SK-N-SH treated with all-trans-retinoic acid at 6 μM for 48 hours (cell line): Measurements from ENCODE around the gene TMEM164.

Source experiments
- ATAC-seq: fragments of 200-7000 bp; cut with Tn5 transposase; 3 replicates; pipeline ENCODE4 v1.9.1; 2020; ENCODE audit warnings: mild to moderate bottlenecking, moderate library complexity
- ARNTL ChIP-seq: fragments of 450-650 bp; formaldehyde crosslinking; IDR thresholded peaks from 2 replicates; pipeline ENCODE4 v1.5.0; 2020; ENCODE audit warnings: low read depth, mild to moderate bottlenecking, moderate library complexity, borderline replicate concordance
- BACH2 ChIP-seq: fragments of 250-450 bp; sonication (Bioruptor Pico); IDR thresholded peaks from 2 replicates; pipeline ENCODE4 v1.9.0; 2021; ENCODE audit warnings: mild to moderate bottlenecking, borderline replicate concordance
- CSDC2 ChIP-seq: fragments of 250-450 bp; sonication (Bioruptor Pico); IDR thresholded peaks from 2 replicates; pipeline ENCODE4 v1.5.0; 2020; ENCODE audit warnings: mild to moderate bottlenecking, moderate library complexity
- ESRRG ChIP-seq: fragments of 250-450 bp; sonication (Bioruptor Pico); IDR thresholded peaks from 2 replicates; pipeline ENCODE4 v1.6.1; 2021; ENCODE audit warnings: mild to moderate bottlenecking
- GLIS3 ChIP-seq: fragments of 250-450 bp; sonication (Bioruptor Pico); IDR thresholded peaks from 2 replicates; pipeline ENCODE4 v1.5.0; 2020; ENCODE audit warnings: mild to moderate bottlenecking, moderate library complexity
- ISL1 ChIP-seq: fragments of 250-450 bp; sonication (Bioruptor Pico); IDR thresholded peaks from 2 replicates; pipeline ENCODE4 v2.1.2; 2022; ENCODE audit warnings: mild to moderate bottlenecking, moderate library complexity
- OSR1 ChIP-seq: fragments of 250-450 bp; sonication (Bioruptor Pico); IDR thresholded peaks from 2 replicates; pipeline ENCODE4 v1.8.0; 2022; ENCODE audit warnings: moderate library complexity, mild to moderate bottlenecking, inconsistent platforms
- PPARA ChIP-seq: fragments of 250-450 bp; sonication (Bioruptor Pico); IDR thresholded peaks from 2 replicates; pipeline ENCODE4 v1.5.0; 2020; ENCODE audit warnings: mild to moderate bottlenecking, borderline replicate concordance
- RARB ChIP-seq: fragments of 250-450 bp; sonication (Bioruptor Pico); IDR thresholded peaks from 2 replicates; pipeline ENCODE4 v1.8.0; 2021; ENCODE audit warnings: mild to moderate bottlenecking, moderate library complexity
- SNAI2 ChIP-seq: fragments of 250-450 bp; sonication (Bioruptor Pico); IDR thresholded peaks from 2 replicates; pipeline ENCODE4 v1.5.0; 2020; ENCODE audit warnings: mild to moderate bottlenecking, moderate library complexity
- TCF4 ChIP-seq: fragments of 250-450 bp; sonication (Bioruptor Pico); IDR thresholded peaks from 2 replicates; pipeline ENCODE4 v1.8.0; 2021; ENCODE audit warnings: mild to moderate bottlenecking, moderate library complexity, borderline replicate concordance
- ZC3H10 ChIP-seq: fragments of 250-450 bp; sonication (Bioruptor Pico); IDR thresholded peaks from 2 replicates; pipeline ENCODE4 v1.5.1; 2021; ENCODE audit warnings: mild to moderate bottlenecking, moderate library complexity
- ZFP3 ChIP-seq: fragments of 250-450 bp; sonication (Bioruptor Pico); IDR thresholded peaks from 2 replicates; pipeline ENCODE4 v1.5.0; 2020; ENCODE audit warnings: mild to moderate bottlenecking, moderate library complexity
- ZFP30 ChIP-seq: fragments of 450-650 bp; formaldehyde crosslinking; IDR thresholded peaks from 2 replicates; pipeline ENCODE4 v1.5.0; 2022; ENCODE audit warnings: mild to moderate bottlenecking, moderate library complexity
- ZNF70 ChIP-seq: fragments of 450-650 bp; formaldehyde crosslinking; IDR thresholded peaks from 2 replicates; pipeline ENCODE4 v1.5.0; 2020; ENCODE audit warnings: mild to moderate bottlenecking, moderate library complexity
- ZNF8 ChIP-seq: fragments of 450-650 bp; formaldehyde crosslinking; IDR thresholded peaks from 2 replicates; pipeline ENCODE4 v1.5.0; 2020; ENCODE audit warnings: mild to moderate bottlenecking, moderate library complexity
- TF ChIP-seq, protein P1 (sequence below): fragments of 250-450 bp; sonication (Bioruptor Pico); IDR thresholded peaks from 2 replicates; pipeline ENCODE4 v1.5.1; 2021; ENCODE audit warnings: mild to moderate bottlenecking, moderate library complexity
- TF ChIP-seq, protein P2 (sequence below): fragments of 250-450 bp; sonication (Bioruptor Pico); IDR thresholded peaks from 2 replicates; pipeline ENCODE4 v1.5.1; 2020; ENCODE audit warnings: low read depth, mild to moderate bottlenecking, moderate library complexity
- TF ChIP-seq, protein P3 (sequence below): fragments of 250-450 bp; sonication (Bioruptor Pico); IDR thresholded peaks from 2 replicates; pipeline ENCODE4 v1.5.0; 2020; ENCODE audit warnings: mild to moderate bottlenecking, moderate library complexity
- TF ChIP-seq, protein P4 (sequence below): fragments of 250-450 bp; sonication (Bioruptor Pico); IDR thresholded peaks from 2 replicates; pipeline ENCODE4 v1.8.0; 2021; ENCODE audit warnings: low read depth, mild to moderate bottlenecking, moderate library complexity, borderline replicate concordance
- TF ChIP-seq, protein P5 (sequence below): fragments of 250-450 bp; sonication (Bioruptor Pico); IDR thresholded peaks from 2 replicates; pipeline ENCODE4 v1.8.0; 2020; ENCODE audit warnings: mild to moderate bottlenecking, moderate library complexity, borderline replicate concordance

TMEM164 gene

DNA sequence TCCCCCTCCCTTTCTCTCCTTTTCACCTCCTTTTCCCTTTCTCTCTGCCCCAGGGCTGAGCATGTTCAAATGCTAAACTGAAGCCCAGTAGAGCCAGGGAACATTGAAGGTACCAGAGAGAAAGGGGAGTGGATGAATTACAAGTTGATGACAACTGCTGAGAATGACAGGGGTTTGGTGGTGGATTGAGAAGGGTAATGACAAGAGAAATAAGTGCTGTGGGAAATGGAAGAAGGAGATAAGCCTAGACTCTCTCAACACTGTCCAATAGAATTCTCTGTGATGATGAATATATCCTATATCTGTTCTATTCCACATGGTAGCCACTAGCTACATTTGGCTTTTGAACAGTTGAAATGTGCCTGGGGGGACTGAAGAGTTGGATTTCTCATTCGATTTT lies 154.5 kb downstream of the TMEM164 start:
- no peak for ATAC-seq
- TF ChIP-seq ZNF8 (CRISPR knock-in tag) (no peak), TCF4 (no peak), RARB (CRISPR knock-in tag) (no peak), PPARA (no peak), ZFP3 (CRISPR knock-in tag) (no peak), ESRRG (no peak)
- TF ChIP-seq, protein P1, sequence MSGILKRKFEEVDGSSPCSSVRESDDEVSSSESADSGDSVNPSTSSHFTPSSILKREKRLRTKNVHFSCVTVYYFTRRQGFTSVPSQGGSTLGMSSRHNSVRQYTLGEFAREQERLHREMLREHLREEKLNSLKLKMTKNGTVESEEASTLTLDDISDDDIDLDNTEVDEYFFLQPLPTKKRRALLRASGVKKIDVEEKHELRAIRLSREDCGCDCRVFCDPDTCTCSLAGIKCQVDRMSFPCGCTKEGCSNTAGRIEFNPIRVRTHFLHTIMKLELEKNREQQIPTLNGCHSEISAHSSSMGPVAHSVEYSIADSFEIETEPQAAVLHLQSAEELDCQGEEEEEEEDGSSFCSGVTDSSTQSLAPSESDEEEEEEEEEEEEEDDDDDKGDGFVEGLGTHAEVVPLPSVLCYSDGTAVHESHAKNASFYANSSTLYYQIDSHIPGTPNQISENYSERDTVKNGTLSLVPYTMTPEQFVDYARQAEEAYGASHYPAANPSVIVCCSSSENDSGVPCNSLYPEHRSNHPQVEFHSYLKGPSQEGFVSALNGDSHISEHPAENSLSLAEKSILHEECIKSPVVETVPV = no peak
- TF ChIP-seq, protein P2, sequence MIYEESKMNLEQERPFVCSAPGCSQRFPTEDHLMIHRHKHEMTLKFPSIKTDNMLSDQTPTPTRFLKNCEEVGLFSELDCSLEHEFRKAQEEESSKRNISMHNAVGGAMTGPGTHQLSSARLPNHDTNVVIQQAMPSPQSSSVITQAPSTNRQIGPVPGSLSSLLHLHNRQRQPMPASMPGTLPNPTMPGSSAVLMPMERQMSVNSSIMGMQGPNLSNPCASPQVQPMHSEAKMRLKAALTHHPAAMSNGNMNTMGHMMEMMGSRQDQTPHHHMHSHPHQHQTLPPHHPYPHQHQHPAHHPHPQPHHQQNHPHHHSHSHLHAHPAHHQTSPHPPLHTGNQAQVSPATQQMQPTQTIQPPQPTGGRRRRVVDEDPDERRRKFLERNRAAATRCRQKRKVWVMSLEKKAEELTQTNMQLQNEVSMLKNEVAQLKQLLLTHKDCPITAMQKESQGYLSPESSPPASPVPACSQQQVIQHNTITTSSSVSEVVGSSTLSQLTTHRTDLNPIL (CRISPR knock-in tag) = no peak

DNA sequence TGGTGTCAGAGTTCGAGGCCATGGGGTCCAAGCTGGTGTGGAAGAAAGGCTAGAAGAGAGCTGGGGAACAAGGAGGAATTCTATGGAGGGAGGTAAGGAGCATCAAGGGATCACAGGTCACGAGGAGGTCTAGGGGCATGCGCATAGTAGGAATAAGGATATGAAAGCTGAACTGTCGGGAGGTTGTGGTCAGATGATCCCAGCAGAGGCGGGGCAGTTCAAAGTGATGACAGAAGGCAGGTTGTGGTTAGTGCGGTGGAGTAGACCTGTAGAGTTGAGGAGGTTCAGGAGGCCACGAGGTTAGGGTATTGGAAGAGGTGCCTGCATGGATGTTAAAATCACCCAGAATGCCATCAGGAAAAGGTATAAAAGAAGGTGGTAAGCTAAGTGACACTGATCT lies 156.3 kb downstream of the TMEM164 start:
- TF ChIP-seq GLIS3 (CRISPR knock-in tag) = no peak
- no peak for TF ChIP-seq ZC3H10 (CRISPR knock-in tag)
- no peak for TF ChIP-seq PPARA
- TF ChIP-seq TCF4 = no peak
- no peak for TF ChIP-seq OSR1 (CRISPR knock-in tag)
- no peak for TF ChIP-seq ZNF70
- no peak for TF ChIP-seq ZNF8 (CRISPR knock-in tag)
- no peak for TF ChIP-seq ESRRG
- TF ChIP-seq SNAI2 (CRISPR knock-in tag) = no peak
- TF ChIP-seq BACH2 (CRISPR knock-in tag) = no peak
- TF ChIP-seq, protein P3, sequence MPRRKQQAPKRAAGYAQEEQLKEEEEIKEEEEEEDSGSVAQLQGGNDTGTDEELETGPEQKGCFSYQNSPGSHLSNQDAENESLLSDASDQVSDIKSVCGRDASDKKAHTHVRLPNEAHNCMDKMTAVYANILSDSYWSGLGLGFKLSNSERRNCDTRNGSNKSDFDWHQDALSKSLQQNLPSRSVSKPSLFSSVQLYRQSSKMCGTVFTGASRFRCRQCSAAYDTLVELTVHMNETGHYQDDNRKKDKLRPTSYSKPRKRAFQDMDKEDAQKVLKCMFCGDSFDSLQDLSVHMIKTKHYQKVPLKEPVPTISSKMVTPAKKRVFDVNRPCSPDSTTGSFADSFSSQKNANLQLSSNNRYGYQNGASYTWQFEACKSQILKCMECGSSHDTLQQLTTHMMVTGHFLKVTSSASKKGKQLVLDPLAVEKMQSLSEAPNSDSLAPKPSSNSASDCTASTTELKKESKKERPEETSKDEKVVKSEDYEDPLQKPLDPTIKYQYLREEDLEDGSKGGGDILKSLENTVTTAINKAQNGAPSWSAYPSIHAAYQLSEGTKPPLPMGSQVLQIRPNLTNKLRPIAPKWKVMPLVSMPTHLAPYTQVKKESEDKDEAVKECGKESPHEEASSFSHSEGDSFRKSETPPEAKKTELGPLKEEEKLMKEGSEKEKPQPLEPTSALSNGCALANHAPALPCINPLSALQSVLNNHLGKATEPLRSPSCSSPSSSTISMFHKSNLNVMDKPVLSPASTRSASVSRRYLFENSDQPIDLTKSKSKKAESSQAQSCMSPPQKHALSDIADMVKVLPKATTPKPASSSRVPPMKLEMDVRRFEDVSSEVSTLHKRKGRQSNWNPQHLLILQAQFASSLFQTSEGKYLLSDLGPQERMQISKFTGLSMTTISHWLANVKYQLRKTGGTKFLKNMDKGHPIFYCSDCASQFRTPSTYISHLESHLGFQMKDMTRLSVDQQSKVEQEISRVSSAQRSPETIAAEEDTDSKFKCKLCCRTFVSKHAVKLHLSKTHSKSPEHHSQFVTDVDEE (CRISPR knock-in tag) = no peak
- no peak for TF ChIP-seq RARB (CRISPR knock-in tag)
- TF ChIP-seq CSDC2 (CRISPR knock-in tag) = no peak
- TF ChIP-seq ZFP3 (CRISPR knock-in tag) = no peak
- TF ChIP-seq, protein P4, sequence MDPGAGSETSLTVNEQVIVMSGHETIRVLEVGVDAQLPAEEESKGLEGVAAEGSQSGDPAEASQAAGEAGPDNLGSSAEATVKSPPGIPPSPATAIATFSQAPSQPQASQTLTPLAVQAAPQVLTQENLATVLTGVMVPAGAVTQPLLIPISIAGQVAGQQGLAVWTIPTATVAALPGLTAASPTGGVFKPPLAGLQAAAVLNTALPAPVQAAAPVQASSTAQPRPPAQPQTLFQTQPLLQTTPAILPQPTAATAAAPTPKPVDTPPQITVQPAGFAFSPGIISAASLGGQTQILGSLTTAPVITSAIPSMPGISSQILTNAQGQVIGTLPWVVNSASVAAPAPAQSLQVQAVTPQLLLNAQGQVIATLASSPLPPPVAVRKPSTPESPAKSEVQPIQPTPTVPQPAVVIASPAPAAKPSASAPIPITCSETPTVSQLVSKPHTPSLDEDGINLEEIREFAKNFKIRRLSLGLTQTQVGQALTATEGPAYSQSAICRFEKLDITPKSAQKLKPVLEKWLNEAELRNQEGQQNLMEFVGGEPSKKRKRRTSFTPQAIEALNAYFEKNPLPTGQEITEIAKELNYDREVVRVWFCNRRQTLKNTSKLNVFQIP = no peak
- ATAC-seq = no peak

DNA sequence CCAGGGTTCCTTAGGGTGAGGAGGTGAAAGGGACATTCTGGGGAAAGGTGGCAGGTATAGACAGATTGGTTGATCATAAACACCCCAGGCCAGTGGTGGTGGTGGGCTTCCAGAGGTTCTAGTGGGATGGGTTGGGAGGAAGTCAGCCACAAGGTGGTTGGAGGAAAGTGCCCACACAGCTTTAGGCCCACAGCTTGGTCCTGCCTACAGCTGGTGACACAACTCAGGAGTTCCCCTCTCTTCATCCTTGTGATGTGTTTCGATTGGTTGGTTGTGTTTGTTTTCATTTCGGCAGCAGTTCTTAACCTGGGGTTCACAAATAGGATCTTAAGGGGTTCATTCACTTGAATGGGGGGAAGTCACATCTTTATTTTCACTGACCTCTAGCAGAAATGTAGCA lies 157.0 kb downstream of the TMEM164 start:
- no peak for ATAC-seq
- TF ChIP-seq RARB (CRISPR knock-in tag) (no peak), ZFP3 (CRISPR knock-in tag) (no peak), TCF4 (no peak), ESRRG (no peak), CSDC2 (CRISPR knock-in tag) (no peak), GLIS3 (CRISPR knock-in tag) (no peak), PPARA (no peak), ZNF8 (CRISPR knock-in tag) (no peak), OSR1 (CRISPR knock-in tag) (no peak), ARNTL (CRISPR knock-in tag) (no peak), ISL1 (CRISPR knock-in tag) (no peak), SNAI2 (CRISPR knock-in tag) (no peak), BACH2 (CRISPR knock-in tag) (no peak), ZFP30 (CRISPR knock-in tag) (no peak)
- TF ChIP-seq, protein P1 = no peak
- TF ChIP-seq, protein P5, sequence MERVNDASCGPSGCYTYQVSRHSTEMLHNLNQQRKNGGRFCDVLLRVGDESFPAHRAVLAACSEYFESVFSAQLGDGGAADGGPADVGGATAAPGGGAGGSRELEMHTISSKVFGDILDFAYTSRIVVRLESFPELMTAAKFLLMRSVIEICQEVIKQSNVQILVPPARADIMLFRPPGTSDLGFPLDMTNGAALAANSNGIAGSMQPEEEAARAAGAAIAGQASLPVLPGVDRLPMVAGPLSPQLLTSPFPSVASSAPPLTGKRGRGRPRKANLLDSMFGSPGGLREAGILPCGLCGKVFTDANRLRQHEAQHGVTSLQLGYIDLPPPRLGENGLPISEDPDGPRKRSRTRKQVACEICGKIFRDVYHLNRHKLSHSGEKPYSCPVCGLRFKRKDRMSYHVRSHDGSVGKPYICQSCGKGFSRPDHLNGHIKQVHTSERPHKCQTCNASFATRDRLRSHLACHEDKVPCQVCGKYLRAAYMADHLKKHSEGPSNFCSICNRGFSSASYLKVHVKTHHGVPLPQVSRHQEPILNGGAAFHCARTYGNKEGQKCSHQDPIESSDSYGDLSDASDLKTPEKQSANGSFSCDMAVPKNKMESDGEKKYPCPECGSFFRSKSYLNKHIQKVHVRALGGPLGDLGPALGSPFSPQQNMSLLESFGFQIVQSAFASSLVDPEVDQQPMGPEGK (CRISPR knock-in tag) = no peak
- TF ChIP-seq, protein P3 (CRISPR knock-in tag) = no peak
- TF ChIP-seq, protein P2 (CRISPR knock-in tag) = no peak
